Measurements from ENCODE around the gene SMPDL3B. TPM values are rescaled to one million over a fixed set of nuclear protein-coding genes. Genes with fewer than 3 reads are reported as not detected.
A peak's percentile ranks its signal among the peaks of the same experiment; 100 is the strongest.

SMPDL3B gene, protein sequence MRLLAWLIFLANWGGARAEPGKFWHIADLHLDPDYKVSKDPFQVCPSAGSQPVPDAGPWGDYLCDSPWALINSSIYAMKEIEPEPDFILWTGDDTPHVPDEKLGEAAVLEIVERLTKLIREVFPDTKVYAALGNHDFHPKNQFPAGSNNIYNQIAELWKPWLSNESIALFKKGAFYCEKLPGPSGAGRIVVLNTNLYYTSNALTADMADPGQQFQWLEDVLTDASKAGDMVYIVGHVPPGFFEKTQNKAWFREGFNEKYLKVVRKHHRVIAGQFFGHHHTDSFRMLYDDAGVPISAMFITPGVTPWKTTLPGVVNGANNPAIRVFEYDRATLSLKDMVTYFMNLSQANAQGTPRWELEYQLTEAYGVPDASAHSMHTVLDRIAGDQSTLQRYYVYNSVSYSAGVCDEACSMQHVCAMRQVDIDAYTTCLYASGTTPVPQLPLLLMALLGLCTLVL
- under 1 TPM; 0.76 to 0.82 TPM for total RNA-seq

- peak within 1 kb of the TSS; percentile 52 for H3K4me3 Mint-ChIP-seq
- ATAC-seq (peak; percentile 48), DNase-seq (no peak)
- ChIA-PET POLR2A (interaction anchor here (0.6 kb wide), 1 partner anchor 34 kb away, joined by 4 read pairs; no protein-coding TSS in a partner anchor), CTCF (interaction anchor here (1.0 kb wide), 1 partner anchor 61 kb away, joined by 4 read pairs; no protein-coding TSS in a partner anchor)
- H3K4me1 Mint-ChIP-seq (ENCODE audit: low read depth) = peaks cover 52% of the 10 kb centered on the region
- no peak within 1 kb of the TSS for H3K27ac Mint-ChIP-seq
- H3K27me3 Mint-ChIP-seq (ENCODE audit: low read depth) = peaks cover 15% of the 10 kb centered on the region
- no peaks in the 10 kb centered on the region for H3K9me3 Mint-ChIP-seq (ENCODE audit: insufficient read depth)
- H3K36me3 Mint-ChIP-seq (ENCODE audit: low read depth) = no peaks in the 10 kb centered on the region
These were observed at the start of gene SMPDL3B for GRCh38 chr1:27934818-27935549. SMPDL3B (plus strand) TSS chr1:27935000; CDS start chr1:27935184, 184 bp downstream.

- ChIA-PET POLR2A (no interaction called here), CTCF (no interaction called here)
- H3K36me3 Mint-ChIP-seq (ENCODE audit: low read depth) = peaks cover 79% of the 10 kb centered on the region
- no peak for ATAC-seq
- peaks cover 57% of the 10 kb centered on the region for H3K4me1 Mint-ChIP-seq (ENCODE audit: low read depth)
- H3K9me3 Mint-ChIP-seq (ENCODE audit: insufficient read depth) = no peaks in the 10 kb centered on the region
- H3K27ac Mint-ChIP-seq = peak overlapping the region; percentile 90
- H3K27me3 Mint-ChIP-seq (ENCODE audit: low read depth) = no peaks in the 10 kb centered on the region
- no peak for DNase-seq
- H3K4me3 Mint-ChIP-seq = no peak overlapping the region
These were observed 49.7 kb upstream of the SMPDL3B start for GRCh38 chr1:27885114-27885528.

DNA sequence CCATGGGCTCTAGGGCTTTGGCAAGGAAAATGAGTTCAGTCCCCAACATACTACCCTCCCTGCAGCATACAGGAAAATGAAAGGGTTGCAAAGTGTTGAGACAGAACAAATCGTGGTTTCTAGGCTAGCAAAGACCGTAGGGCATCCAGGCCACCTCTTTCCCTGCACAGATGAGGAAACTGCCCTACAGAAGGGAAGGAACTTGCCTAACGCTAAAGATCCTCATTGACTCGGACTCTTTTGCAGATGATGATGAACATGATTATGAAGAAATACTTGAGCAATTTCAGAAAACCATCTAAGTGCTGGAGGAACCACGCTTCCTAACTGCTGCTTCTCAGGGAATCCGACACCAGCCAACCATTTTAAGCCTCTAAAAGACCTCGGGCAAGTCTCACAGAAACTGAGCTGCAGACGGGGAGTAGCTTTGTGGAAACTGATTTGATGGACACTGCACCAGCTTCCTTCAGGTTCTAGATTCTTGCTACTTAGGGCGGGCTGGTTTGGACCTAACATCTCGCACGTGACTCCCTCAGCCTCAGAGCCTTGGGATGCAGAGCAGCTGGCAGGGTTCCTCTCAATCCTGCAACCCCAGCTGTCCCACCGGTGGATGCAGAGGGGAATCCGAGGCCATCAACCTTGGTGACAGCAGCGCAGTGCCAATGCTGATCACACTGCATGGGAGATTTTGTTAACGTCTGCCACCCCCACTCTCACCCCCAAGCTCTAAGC lies 49.0 kb upstream of the SMPDL3B start:
- ChIA-PET CTCF (interaction anchor here (1.1 to 2.3 kb wide), 4 partner anchors 9 to 203 kb away, joined by 3 to 8 read pairs (median 5); partner anchors contain the start of gene EYA3), POLR2A (interaction anchor here (0.9 to 1.6 kb wide), 3 partner anchors 10 to 203 kb away, joined by 4 to 6 read pairs (median 4); partner anchors contain the start of gene EYA3)
- Mint-ChIP-seq H3K4me1 (ENCODE audit: low read depth) (peaks cover 63% of the 10 kb centered on the region), H3K27ac (peak overlapping the region; percentile 90), H3K4me3 (peak overlapping the region; percentile 73), H3K36me3 (ENCODE audit: low read depth) (peaks cover 82% of the 10 kb centered on the region), H3K9me3 (ENCODE audit: insufficient read depth) (no peaks in the 10 kb centered on the region), H3K27me3 (ENCODE audit: low read depth) (no peaks in the 10 kb centered on the region)
- DNase-seq (no peak), ATAC-seq (no peak)

DNA sequence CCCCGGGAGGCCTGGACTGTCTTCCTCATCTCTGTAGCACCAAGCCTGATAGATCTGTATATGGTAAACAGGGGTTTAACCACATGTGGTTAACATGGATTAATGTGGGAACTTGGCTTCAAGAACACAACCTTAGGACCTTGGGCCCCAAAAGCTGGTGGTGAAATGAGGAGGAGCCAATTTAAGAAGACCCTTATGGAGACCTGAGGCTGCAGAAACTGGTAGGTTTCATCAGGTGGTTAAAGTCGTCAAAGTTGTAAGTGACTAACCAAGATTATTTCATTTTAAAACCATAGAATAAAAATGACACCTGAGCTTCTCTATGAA lies 48.5 kb upstream of the SMPDL3B start:
- Mint-ChIP-seq H3K27ac (peak overlapping the region; percentile 90), H3K4me3 (peak overlapping the region; percentile 73), H3K9me3 (ENCODE audit: insufficient read depth) (no peaks in the 10 kb centered on the region), H3K36me3 (ENCODE audit: low read depth) (peaks cover 86% of the 10 kb centered on the region), H3K27me3 (ENCODE audit: low read depth) (no peaks in the 10 kb centered on the region), H3K4me1 (ENCODE audit: low read depth) (peaks cover 69% of the 10 kb centered on the region)
- POLR2A ChIA-PET = interaction anchor here (0.7 to 1.6 kb wide), 4 partner anchors 11 to 202 kb away, joined by 3 to 6 read pairs (median 4); partner anchors contain the start of gene EYA3
- DNase-seq (no peak), ATAC-seq (no peak)
- CTCF ChIA-PET = interaction anchor here (0.9 to 2.3 kb wide), 5 partner anchors 9 to 202 kb away, joined by 3 to 8 read pairs (median 4); partner anchors contain the start of gene EYA3

GRCh38 chr1:27886744-27887143 lies 48.1 kb upstream of the SMPDL3B start:
- H3K36me3 Mint-ChIP-seq (ENCODE audit: low read depth) = peaks cover 86% of the 10 kb centered on the region
- ChIA-PET CTCF (interaction anchor here (0.9 to 2.3 kb wide), 5 partner anchors 9 to 202 kb away, joined by 3 to 8 read pairs (median 4); partner anchors contain the start of gene EYA3), POLR2A (interaction anchor here (0.7 to 1.6 kb wide), 3 partner anchors 17 to 202 kb away, joined by 3 to 6 read pairs (median 4); partner anchors contain the start of gene EYA3)
- H3K4me1 Mint-ChIP-seq (ENCODE audit: low read depth) = peaks cover 73% of the 10 kb centered on the region
- no peaks in the 10 kb centered on the region for H3K9me3 Mint-ChIP-seq (ENCODE audit: insufficient read depth)
- ATAC-seq (peak; percentile 23), DNase-seq (no peak)
- no peaks in the 10 kb centered on the region for H3K27me3 Mint-ChIP-seq (ENCODE audit: low read depth)
- H3K27ac Mint-ChIP-seq = peak overlapping the region; percentile 90
- H3K4me3 Mint-ChIP-seq = peak overlapping the region; percentile 73

DNA sequence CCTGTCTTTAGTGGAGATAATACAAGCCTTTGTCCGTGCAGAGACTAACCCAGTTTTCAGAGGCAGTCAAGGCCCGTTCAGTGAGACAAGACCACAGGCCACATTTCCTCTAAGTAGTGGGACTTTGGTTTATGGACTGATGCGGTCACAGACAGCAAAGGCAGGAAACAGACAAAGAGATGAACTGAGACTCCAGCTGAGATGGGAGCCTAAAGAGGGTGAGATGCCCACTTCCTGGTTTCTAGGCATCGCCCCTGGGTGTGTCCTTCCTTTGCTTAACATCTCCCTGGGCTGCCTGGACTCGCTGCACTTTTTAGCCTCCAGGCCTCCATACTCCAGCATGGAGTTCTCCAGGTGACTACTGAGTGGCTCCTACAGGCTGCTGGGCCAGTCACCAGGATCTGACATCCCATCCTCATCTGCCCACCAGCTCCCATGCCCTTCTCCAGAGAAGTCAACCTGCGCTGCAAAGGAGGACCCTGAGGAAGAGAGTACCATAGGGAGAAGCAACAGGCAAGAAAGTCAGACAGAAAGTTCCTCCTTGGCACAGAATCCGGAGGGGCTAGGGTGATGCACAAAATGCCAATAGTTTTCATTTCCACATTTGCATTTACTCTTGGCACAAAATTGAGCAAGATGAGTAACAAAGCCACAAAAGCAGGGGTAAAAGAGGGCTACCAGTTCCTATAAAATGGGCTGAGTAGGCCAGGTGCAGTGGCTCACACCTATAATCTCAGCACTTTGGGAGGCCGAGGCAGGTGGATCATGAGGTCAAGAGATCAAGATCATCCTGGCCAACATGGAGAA lies 47.4 kb upstream of the SMPDL3B start:
- H3K27me3 Mint-ChIP-seq (ENCODE audit: low read depth) = no peaks in the 10 kb centered on the region
- DNase-seq = peak; percentile 75
- peak overlapping the region; percentile 90 for H3K27ac Mint-ChIP-seq
- peaks cover 88% of the 10 kb centered on the region for H3K36me3 Mint-ChIP-seq (ENCODE audit: low read depth)
- peaks cover 80% of the 10 kb centered on the region for H3K4me1 Mint-ChIP-seq (ENCODE audit: low read depth)
- peak overlapping the region; percentile 73 for H3K4me3 Mint-ChIP-seq
- H3K9me3 Mint-ChIP-seq (ENCODE audit: insufficient read depth) = no peaks in the 10 kb centered on the region
- ATAC-seq = peak; percentile 89
- POLR2A ChIA-PET = interaction anchor here (1.6 kb wide), 1 partner anchor 18 kb away, joined by 6 read pairs; no protein-coding TSS in a partner anchor
- CTCF ChIA-PET = interaction anchor here (0.9 to 2.3 kb wide), 3 partner anchors 9 to 30 kb away, joined by 4 to 8 read pairs (median 7); no protein-coding TSS in a partner anchor

DNA sequence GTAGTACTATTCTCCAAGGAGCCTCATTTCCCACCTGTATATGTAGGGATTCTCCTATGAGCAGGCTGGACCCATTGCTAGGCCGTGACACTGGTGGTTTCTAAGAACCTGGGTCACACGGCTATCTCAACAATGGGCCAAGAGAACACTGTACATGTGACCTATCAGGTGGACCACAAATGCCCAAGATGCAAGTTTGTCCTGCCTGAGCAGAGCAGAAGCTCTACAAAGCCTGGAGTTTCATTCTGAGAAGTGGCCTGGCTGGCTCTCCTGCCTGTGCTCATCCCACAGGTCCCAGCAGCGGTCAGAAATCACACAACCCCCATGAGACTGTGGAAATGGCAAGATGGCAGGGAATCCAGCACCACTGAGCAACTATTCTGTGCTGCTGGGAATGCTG lies 45.3 kb upstream of the SMPDL3B start:
- no peak for ATAC-seq
- H3K9me3 Mint-ChIP-seq (ENCODE audit: insufficient read depth) = no peaks in the 10 kb centered on the region
- ChIA-PET CTCF (no interaction called here), POLR2A (no interaction called here)
- peaks cover 86% of the 10 kb centered on the region for H3K36me3 Mint-ChIP-seq (ENCODE audit: low read depth)
- no peak overlapping the region for H3K4me3 Mint-ChIP-seq
- H3K27ac Mint-ChIP-seq = peak overlapping the region; percentile 46
- H3K4me1 Mint-ChIP-seq (ENCODE audit: low read depth) = peaks cover 77% of the 10 kb centered on the region
- H3K27me3 Mint-ChIP-seq (ENCODE audit: low read depth) = no peaks in the 10 kb centered on the region
- no peak for DNase-seq

DNA sequence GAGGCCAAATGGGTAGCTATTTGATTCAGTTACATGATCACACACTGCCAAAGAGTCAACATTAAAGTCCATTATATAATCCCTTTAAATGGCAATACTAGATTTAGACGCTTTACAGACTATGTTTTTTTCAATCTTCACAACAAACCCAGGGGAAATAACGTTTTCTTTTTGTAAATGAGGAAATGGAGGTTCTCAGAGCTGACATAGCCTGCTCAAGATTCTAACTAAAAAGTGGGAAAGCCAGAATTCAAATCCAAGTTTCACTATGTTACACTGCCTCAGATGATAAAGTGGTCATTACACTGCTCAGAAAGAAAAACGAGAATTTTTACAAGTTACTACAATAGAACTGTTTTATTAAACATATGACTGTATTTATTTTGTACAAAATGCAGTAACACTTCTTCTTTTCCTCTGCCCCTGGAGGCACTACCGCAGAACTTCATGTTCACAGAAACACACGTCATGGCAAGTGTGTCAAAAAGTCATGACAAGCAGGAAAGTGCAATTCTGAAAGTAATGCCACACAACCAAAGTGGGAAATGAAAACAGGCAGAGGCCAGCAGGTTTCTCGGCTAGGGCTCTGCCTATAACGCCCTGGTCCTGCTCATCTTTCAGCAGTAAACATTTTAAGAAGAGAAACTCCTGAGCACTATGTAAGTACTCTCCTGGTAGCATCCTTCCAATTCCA lies 43.5 kb upstream of the SMPDL3B start:
- no peak for ATAC-seq
- Mint-ChIP-seq H3K4me1 (ENCODE audit: low read depth) (peaks cover 62% of the 10 kb centered on the region), H3K27ac (peak overlapping the region; percentile 88), H3K9me3 (ENCODE audit: insufficient read depth) (no peaks in the 10 kb centered on the region), H3K4me3 (peak overlapping the region; percentile 12), H3K27me3 (ENCODE audit: low read depth) (no peaks in the 10 kb centered on the region), H3K36me3 (ENCODE audit: low read depth) (peaks cover 80% of the 10 kb centered on the region)
- peak; percentile 53 for DNase-seq
- ChIA-PET CTCF (interaction anchor here (0.7 to 1.8 kb wide), 10 partner anchors 14 to 89 kb away, joined by 3 to 7 read pairs (median 4); partner anchors contain the start of gene PPP1R8), POLR2A (no interaction called here)

DNA sequence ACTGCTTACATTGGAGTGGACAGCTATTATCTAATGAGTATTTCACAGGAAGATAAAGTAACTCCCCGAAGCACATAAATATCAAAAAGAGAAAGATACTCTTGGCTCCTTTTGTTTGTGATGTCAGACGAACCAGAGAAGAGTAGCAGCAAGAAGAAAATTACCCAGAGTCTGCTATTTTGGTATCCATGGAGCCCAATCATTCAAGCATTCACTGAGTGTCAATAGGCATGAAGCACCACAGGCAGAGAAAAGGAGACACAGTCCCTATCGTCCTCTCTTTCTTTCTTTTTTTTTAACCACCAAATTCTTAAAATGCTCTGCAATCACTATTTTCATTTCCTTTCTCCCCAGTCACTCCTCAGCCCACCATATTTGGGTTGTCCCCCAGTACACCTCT lies 40.3 kb upstream of the SMPDL3B start:
- H3K36me3 Mint-ChIP-seq (ENCODE audit: low read depth) = peaks cover 64% of the 10 kb centered on the region
- H3K4me3 Mint-ChIP-seq = no peak overlapping the region
- H3K27ac Mint-ChIP-seq = peak overlapping the region; percentile 19
- no peaks in the 10 kb centered on the region for H3K9me3 Mint-ChIP-seq (ENCODE audit: insufficient read depth)
- CTCF ChIA-PET = no interaction called here
- no peak for ATAC-seq
- no peak for DNase-seq
- H3K4me1 Mint-ChIP-seq (ENCODE audit: low read depth) = peaks cover 36% of the 10 kb centered on the region
- POLR2A ChIA-PET = no interaction called here
- H3K27me3 Mint-ChIP-seq (ENCODE audit: low read depth) = no peaks in the 10 kb centered on the region

- ChIA-PET POLR2A (interaction anchor here (1.1 kb wide), 1 partner anchor 12 kb away, joined by 3 read pairs; no protein-coding TSS in a partner anchor), CTCF (no interaction called here)
- H3K4me3 Mint-ChIP-seq = no peak overlapping the region
- H3K27ac Mint-ChIP-seq = no peak overlapping the region
- no peaks in the 10 kb centered on the region for H3K27me3 Mint-ChIP-seq (ENCODE audit: low read depth)
- peaks cover 9% of the 10 kb centered on the region for H3K4me1 Mint-ChIP-seq (ENCODE audit: low read depth)
- H3K9me3 Mint-ChIP-seq (ENCODE audit: insufficient read depth) = no peaks in the 10 kb centered on the region
- no peak for DNase-seq
- peaks cover 54% of the 10 kb centered on the region for H3K36me3 Mint-ChIP-seq (ENCODE audit: low read depth)
- ATAC-seq = no peak
These were observed 28.0 kb upstream of the SMPDL3B start for GRCh38 chr1:27906759-27907158.
